Natural killer cell (primary cell): ENCODE results near the gene WFS1. TPM values are rescaled to one million over a fixed set of nuclear protein-coding genes. Genes with fewer than 3 reads are reported as not detected.
A peak's percentile ranks its signal among the peaks of the same experiment; 100 is the strongest.

ENCODE experiments used
- ATAC-seq, 3 donors: fragments of 150-1000 bp in 2 of 3; fragments of 200-7000 bp in 1 of 3; cut with Tn5 transposase; 1 replicate in 1 of 3; 2 replicates in 2 of 3; pipeline ENCODE4 v1.10.0; 2021; ENCODE audit warnings: mild to moderate bottlenecking in 2 of 3, moderate library complexity in 2 of 3
- DNase-seq, 2 donors: peaks; one replicate each; pipeline versions ENCODE4 v3.0.0 to v3.0.0-alpha.2; 2013 to 2021; ENCODE audit warnings: mixed read lengths in 1 of 2
- H3K27ac ChIP-seq: one replicate; pipeline ENCODE4 v1.5.1; 2013; ENCODE audit warnings: mild to moderate bottlenecking, low read length
- H3K27me3 ChIP-seq: one replicate; pipeline ENCODE4 v1.6.1; 2013; ENCODE audit warnings: low read length; ENCODE audit not compliant: control insufficient read depth, insufficient read depth
- H3K36me3 ChIP-seq: one replicate; pipeline ENCODE4 v1.6.1; 2013; ENCODE audit warnings: low read length; ENCODE audit not compliant: control insufficient read depth, insufficient read depth
- H3K4me1 ChIP-seq: one replicate; pipeline ENCODE4 v1.6.1; 2013; ENCODE audit warnings: low read length; ENCODE audit not compliant: control insufficient read depth, insufficient read depth
- H3K4me3 ChIP-seq: one replicate; pipeline ENCODE4 v1.5.1; 2013; ENCODE audit warnings: low read length
- H3K9me3 ChIP-seq: one replicate; pipeline ENCODE4 v1.6.1; 2013; ENCODE audit warnings: low read length; ENCODE audit not compliant: control insufficient read depth, insufficient read depth
- H3K27ac Mint-ChIP-seq, 2 donors: one replicate each; pipeline ENCODE4 v1.8.0; 2022; ENCODE audit warnings: mild to moderate bottlenecking in 2 of 2, mixed read lengths in 2 of 2, moderate library complexity in 1 of 2
- H3K27me3 Mint-ChIP-seq, 2 donors: one replicate each; pipeline ENCODE4 v1.8.0; 2022; ENCODE audit warnings: low read depth in 2 of 2, mixed read lengths in 2 of 2
- H3K36me3 Mint-ChIP-seq: one replicate; pipeline ENCODE4 v1.8.0; 2022; ENCODE audit warnings: mixed read lengths
- H3K4me1 Mint-ChIP-seq, 2 donors: one replicate each; pipeline ENCODE4 v1.8.0; 2022; ENCODE audit warnings: mixed read lengths in 2 of 2
- H3K4me3 Mint-ChIP-seq: one replicate; pipeline ENCODE4 v1.8.0; 2022; ENCODE audit warnings: mild to moderate bottlenecking, moderate library complexity, mixed read lengths
- H3K9me3 Mint-ChIP-seq, 2 donors: one replicate each; pipeline ENCODE4 v1.8.0; 2022; ENCODE audit warnings: mixed read lengths in 2 of 2
- WGBS: methylation state at CpG from one replicate; pipeline ENCODE4 v1.1.7; 2013; ENCODE audit warnings: missing lambda C conversion rate; ENCODE audit not compliant: insufficient coverage; 5-methylcytosine and 5-hydroxymethylcytosine counted together
- intact Hi-C: fragments of 100-400 bp; cut with micrococcal nuclease; formaldehyde crosslinking; loops from one replicate; pipeline ENCODE4 v1.14.2; 2022
- total RNA-seq, 4 donors: library from RNA; stranded (reverse); fragments of 120-200 nt in 1 of 4; gene quantifications; one replicate each; pipeline versions ENCODE4 v1.2.3 to v1.2.4, GENCODE V29; 2013 to 2022
- TF ChIP-seq, protein P1 (sequence below): fragments of 200-600 bp; IDR thresholded peaks from one replicate; pipeline ENCODE4 v1.8.0; 2022; ENCODE audit warnings: antibody characterized with exemption

WFS1 gene
- total RNA-seq, 3 donors from 2014 or later (not counting 1 experiment from before 2014, with no cell fraction given), result 3.0 to 5.6 (median 3.5) TPM

DNA sequence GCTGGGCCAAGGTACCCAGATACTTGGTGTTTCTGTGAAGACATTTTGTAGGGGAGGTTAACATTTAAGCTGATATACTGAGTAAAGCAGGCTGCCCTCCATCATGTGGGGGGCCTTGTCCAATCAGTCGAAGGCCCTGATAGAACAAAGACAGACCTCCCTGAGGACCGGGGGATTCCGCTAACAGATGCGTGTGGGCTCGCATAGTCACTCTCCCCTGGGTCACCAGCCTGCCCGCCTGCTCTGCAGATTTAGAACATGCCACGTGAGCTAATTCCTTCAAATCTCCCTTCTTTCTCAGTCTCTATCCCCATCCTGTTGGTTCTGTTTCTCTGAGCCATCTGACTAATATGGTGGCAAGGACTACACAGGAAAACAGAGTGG, 60.7 kb downstream of the WFS1 start:
- H3K27me3 Mint-ChIP-seq, result peaks cover 18 to 23% of the 10 kb centered on the region in 2 donors
- H3K4me1 Mint-ChIP-seq, result peaks cover 11 to 15% of the 10 kb centered on the region in 2 donors

DNA sequence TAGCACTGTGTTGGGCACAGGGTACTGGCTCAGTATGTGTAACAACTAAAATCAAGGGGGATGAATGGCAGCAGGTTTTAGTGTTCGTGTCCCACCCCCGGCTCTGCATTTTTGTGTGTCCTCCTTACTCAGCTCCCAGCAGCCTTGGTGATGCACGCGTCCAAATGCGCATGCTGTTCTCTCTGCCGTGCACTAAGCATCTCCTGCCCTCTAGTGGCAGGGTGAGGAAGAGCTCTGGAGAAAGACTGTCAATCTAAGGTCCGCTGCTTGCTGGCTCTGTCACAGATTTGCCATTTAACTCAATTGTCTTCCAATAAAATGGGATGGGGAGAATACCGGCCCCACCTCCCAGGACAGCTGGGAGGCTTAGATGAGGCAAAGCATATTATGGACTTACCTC, 61.4 kb downstream of the WFS1 start:
- intact Hi-C loops, result no loop called here
- no peaks in the 10 kb centered on the region for H3K9me3 Mint-ChIP-seq
- no peaks in the 10 kb centered on the region for H3K36me3 Mint-ChIP-seq
- Histone ChIP-seq H3K27ac (no peak overlapping the region), H3K4me3 (no peak overlapping the region), H3K9me3 (peaks cover 9% of the 10 kb centered on the region), H3K4me1 (no peaks in the 10 kb centered on the region), H3K27me3 (no peaks in the 10 kb centered on the region), H3K36me3 (no peaks in the 10 kb centered on the region)
- whole genome bisulfite sequencing, result 82% methylated on average over 8 of the region's 8 CpGs
- peaks cover 11 to 16% of the 10 kb centered on the region in 2 donors for H3K4me1 Mint-ChIP-seq
- TF ChIP-seq, protein P1, sequence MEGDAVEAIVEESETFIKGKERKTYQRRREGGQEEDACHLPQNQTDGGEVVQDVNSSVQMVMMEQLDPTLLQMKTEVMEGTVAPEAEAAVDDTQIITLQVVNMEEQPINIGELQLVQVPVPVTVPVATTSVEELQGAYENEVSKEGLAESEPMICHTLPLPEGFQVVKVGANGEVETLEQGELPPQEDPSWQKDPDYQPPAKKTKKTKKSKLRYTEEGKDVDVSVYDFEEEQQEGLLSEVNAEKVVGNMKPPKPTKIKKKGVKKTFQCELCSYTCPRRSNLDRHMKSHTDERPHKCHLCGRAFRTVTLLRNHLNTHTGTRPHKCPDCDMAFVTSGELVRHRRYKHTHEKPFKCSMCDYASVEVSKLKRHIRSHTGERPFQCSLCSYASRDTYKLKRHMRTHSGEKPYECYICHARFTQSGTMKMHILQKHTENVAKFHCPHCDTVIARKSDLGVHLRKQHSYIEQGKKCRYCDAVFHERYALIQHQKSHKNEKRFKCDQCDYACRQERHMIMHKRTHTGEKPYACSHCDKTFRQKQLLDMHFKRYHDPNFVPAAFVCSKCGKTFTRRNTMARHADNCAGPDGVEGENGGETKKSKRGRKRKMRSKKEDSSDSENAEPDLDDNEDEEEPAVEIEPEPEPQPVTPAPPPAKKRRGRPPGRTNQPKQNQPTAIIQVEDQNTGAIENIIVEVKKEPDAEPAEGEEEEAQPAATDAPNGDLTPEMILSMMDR, result peak; percentile 13
- no peak overlapping the region for H3K4me3 Mint-ChIP-seq
- H3K27me3 Mint-ChIP-seq, result peaks cover 14 to 24% of the 10 kb centered on the region in 2 donors
- DNase-seq (peak in 1 of 2 donors; percentile 59), ATAC-seq (peak in 1 of 3 donors; percentile 27)
- no peak overlapping the region for H3K27ac Mint-ChIP-seq

More for the DNA sequence above, 60.7 kb downstream of the WFS1 start:
- 85% methylated on average over 7 of the region's 7 CpGs for WGBS
- intact Hi-C loops, result no loop called here
- DNase-seq (no peak), ATAC-seq (no peak)
- H3K27ac ChIP-seq, result no peak overlapping the region
- Mint-ChIP-seq H3K36me3 (no peaks in the 10 kb centered on the region), H3K4me3 (no peak overlapping the region), H3K27ac (no peak overlapping the region), H3K9me3 (no peaks in the 10 kb centered on the region)
- H3K4me3 ChIP-seq, result no peak overlapping the region
- H3K36me3 ChIP-seq, result no peaks in the 10 kb centered on the region
- H3K9me3 ChIP-seq, result peaks cover 9% of the 10 kb centered on the region
- no peaks in the 10 kb centered on the region for H3K27me3 ChIP-seq
- TF ChIP-seq, protein P1, result no peak
- H3K4me1 ChIP-seq, result no peaks in the 10 kb centered on the region

DNA sequence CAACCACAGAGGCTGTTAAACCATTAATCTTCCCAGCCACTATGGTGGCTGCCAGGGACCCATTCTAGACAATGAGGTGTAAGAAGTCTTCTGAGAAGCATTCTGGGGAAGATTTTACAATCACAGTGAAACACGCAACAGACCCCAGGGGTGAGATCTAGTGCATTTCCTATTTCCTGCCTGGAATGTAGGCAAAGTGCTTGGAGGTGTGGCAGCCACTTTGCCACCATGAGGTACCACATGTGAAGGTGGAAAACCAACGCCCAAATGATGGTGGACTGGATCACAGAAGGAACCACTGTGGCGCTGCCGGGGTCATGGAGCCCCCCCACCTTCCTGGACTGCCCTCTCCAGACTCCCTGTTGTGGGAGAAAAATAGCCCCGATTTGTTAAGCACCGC, 61.8 kb downstream of the WFS1 start:
- H3K4me1 ChIP-seq, result no peaks in the 10 kb centered on the region
- H3K36me3 ChIP-seq, result no peaks in the 10 kb centered on the region
- peaks cover 9% of the 10 kb centered on the region for H3K9me3 ChIP-seq
- TF ChIP-seq, protein P1, result no peak
- Mint-ChIP-seq H3K36me3 (no peaks in the 10 kb centered on the region), H3K27ac (no peak overlapping the region), H3K9me3 (no peaks in the 10 kb centered on the region), H3K27me3 (peaks cover 9 to 19% of the 10 kb centered on the region in 2 donors), H3K4me3 (no peak overlapping the region), H3K4me1 (peaks cover 11 to 16% of the 10 kb centered on the region in 2 donors)
- H3K4me3 ChIP-seq, result no peak overlapping the region
- 94% methylated on average over 5 of the region's 6 CpGs for WGBS
- ATAC-seq (no peak), DNase-seq (no peak)
- H3K27ac ChIP-seq, result no peak overlapping the region
- intact Hi-C loops, result no loop called here
- no peaks in the 10 kb centered on the region for H3K27me3 ChIP-seq

DNA sequence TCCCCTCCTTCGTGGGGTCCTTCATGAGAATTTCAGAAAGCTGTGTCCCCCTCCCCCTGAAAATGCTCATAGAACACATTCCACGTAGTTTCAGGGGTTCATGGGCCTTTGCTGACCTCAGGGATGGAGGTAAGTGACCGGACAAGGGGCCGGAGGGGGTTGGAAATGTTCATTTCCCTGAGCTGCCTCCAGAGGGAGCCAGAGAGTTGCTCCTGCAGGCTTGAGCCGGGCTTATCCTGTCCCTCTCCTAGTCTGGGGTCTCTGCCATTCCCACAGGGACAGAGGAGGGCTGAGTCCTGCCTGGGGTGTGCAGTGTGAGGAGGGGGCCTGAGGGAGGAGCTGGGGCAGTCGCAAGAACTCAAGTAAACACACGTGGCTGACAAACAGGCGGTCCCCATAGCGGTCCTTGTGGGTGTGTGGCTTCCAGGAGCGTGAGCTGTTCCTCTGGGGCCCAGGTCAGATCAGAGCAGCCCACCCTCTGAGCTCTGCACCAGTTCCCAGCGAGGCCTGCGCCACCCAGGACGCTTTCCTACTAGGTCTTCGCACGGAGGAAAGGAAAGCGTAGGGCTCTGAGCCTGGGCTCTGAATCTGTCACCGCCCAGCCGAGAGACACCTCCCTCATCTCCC, 62.5 kb downstream of the WFS1 start:
- Histone ChIP-seq H3K9me3 (peaks cover 9% of the 10 kb centered on the region), H3K36me3 (no peaks in the 10 kb centered on the region), H3K4me1 (peaks cover 1% of the 10 kb centered on the region), H3K27me3 (peaks cover under 1% of the 10 kb centered on the region), H3K27ac (no peak overlapping the region), H3K4me3 (no peak overlapping the region)
- 42% methylated on average over 16 of the region's 18 CpGs for WGBS
- H3K36me3 Mint-ChIP-seq, result no peaks in the 10 kb centered on the region
- ATAC-seq (peak in 2 of 3 donors; percentile 8 to 42), DNase-seq (peak; percentile 31 to 47)
- peaks cover 14 to 17% of the 10 kb centered on the region in 2 donors for H3K4me1 Mint-ChIP-seq
- H3K9me3 Mint-ChIP-seq, result no peaks in the 10 kb centered on the region
- H3K27ac Mint-ChIP-seq, result no peak overlapping the region
- no peak overlapping the region for H3K4me3 Mint-ChIP-seq
- intact Hi-C loops, result loop anchor here (2.0 kb wide), 1 partner anchor 215 kb away; no protein-coding TSS in a partner anchor
- H3K27me3 Mint-ChIP-seq, result peaks cover 7 to 17% of the 10 kb centered on the region in 2 donors
- TF ChIP-seq, protein P1, result peak; percentile 77
